NT2/D1 (cell line): ENCODE measurements around the gene ADPRM.

Source experiments
- SUZ12 ChIP-seq: IDR thresholded peaks from 2 replicates; pipeline ENCODE4 v1.6.1; 2011; ENCODE audit not compliant: insufficient read length, insufficient read depth; ENCODE audit errors: extremely low read depth
- YY1 ChIP-seq: IDR thresholded peaks from 2 replicates; pipeline ENCODE4 v1.6.1; 2011; ENCODE audit not compliant: insufficient read length, insufficient read depth
- ZNF274 ChIP-seq: IDR thresholded peaks from 2 replicates; pipeline ENCODE4 v1.6.1; 2011; ENCODE audit warnings: mild to moderate bottlenecking, low read depth, low read length

DNA sequence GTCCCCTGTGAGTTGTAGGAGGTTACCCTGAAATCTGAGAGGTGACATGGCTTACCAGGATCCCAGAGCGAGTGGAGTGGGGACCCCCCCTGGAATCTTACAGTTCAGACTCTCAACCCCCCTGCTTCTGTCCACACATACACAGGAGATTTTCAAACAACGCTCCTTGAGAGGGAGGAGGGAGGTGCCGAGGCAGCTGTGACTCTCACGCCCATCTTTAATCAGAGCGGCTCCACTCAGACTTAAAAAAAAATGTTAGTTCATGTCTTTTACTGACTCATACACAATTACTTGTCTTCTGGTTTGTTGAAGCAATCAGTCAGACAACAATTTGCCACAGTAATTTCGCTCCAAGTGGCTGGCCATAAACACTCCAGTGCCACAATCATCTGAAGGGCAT lies 47.8 kb downstream of the ADPRM start:
- TF ChIP-seq ZNF274 (no peak), YY1 (no peak), SUZ12 (no peak)
